ENCODE data around the gene KLHL6.

Gene KLHL6

DNA sequence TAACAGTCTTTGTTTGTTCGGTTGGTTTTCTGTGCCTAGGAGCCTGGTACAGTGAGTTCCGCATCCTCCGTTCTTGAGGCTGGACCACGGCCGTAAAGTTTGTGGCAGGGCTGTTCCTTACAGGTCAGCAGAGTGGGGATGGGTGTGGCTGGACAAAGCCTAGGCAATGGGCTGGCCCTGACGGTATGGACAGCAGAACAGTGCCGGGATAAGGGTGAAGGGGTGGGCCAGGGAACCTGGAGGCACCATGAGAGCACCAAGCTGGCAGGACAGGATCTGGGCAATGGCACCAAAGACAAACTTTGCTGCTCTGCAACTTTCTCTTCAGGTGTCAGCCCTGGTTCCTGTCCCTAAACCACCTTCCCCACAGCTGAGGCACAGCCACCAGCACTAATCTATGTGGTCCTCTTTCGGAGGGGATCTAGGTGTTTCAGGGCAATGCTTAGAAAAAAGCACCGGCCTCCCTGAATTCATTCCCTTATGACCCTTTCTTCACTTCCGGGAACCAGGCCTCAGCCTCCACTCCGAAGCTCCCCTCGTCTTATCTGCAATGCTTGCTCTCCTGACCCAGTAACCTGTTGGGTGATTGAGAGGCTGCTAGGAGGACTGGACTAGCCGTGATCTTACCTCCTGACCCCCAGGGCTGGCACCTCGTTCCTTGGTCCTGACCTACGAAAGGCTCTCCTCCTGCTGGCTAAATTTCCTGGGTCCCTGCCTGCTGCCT lies 54.4 kb downstream of the KLHL6 start:
- Histone ChIP-seq H3K4me3 (ENCODE audit: insufficient read depth, low read length, poor library complexity, severe bottlenecking) (no peak overlapping the region), H3K27me3 (ENCODE audit: low read length) (no peaks in the 10 kb centered on the region), H3K9me2 (replicated peaks; ENCODE audit: insufficient read depth, low read length) (no peaks in the 10 kb centered on the region), H3K4me2 (ENCODE audit: low read depth, low read length, poor library complexity, severe bottlenecking) (no peak overlapping the region), H4K20me1 (ENCODE audit: low read depth, low read length) (no peaks in the 10 kb centered on the region), H2AFZ (ENCODE audit: low read depth, low read length, severe bottlenecking) (no peak overlapping the region), H3F3A (ENCODE audit: insufficient read depth) (peaks cover 8% of the 10 kb centered on the region), H3K27ac (ENCODE audit: low read depth, low read length) (no peak overlapping the region), H3K36me3 (ENCODE audit: low read length) (peaks cover 58% of the 10 kb centered on the region), H3K9ac (ENCODE audit: low read length) (no peak overlapping the region), H3K79me2 (ENCODE audit: insufficient read depth, low read length) (peaks cover 48% of the 10 kb centered on the region), H3K9me3 (ENCODE audit: insufficient read depth, low read length) (no peaks in the 10 kb centered on the region)
- TF ChIP-seq, protein P1, sequence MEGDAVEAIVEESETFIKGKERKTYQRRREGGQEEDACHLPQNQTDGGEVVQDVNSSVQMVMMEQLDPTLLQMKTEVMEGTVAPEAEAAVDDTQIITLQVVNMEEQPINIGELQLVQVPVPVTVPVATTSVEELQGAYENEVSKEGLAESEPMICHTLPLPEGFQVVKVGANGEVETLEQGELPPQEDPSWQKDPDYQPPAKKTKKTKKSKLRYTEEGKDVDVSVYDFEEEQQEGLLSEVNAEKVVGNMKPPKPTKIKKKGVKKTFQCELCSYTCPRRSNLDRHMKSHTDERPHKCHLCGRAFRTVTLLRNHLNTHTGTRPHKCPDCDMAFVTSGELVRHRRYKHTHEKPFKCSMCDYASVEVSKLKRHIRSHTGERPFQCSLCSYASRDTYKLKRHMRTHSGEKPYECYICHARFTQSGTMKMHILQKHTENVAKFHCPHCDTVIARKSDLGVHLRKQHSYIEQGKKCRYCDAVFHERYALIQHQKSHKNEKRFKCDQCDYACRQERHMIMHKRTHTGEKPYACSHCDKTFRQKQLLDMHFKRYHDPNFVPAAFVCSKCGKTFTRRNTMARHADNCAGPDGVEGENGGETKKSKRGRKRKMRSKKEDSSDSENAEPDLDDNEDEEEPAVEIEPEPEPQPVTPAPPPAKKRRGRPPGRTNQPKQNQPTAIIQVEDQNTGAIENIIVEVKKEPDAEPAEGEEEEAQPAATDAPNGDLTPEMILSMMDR (IDR thresholded peaks at IDR 0.05; ENCODE audit: insufficient read depth, low read length, poor library complexity, severe bottlenecking), result no peak
- no peak for TF ChIP-seq EZH2phosphoT487 (conservative IDR thresholded peaks at IDR 0.05; ENCODE audit: low read length)

DNA sequence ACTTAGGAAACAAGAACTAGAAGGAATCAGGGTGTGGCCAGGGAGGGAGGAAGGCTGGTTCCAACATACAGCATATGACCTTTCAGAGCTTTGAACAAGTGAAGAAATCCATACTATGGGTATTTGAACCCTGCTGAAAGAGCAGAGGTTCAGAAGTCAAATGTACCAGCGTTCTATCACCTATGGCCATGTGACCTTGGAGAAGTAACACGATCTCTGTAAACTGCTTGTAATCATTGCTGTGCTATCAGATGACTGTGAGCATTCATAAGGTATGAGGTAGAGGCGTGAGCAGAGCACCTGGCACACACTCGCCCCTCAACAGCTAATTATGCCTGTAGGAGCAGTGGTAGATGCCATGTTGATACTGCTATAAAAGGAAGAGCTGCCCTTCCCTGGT lies 55.2 kb downstream of the KLHL6 start:
- Histone ChIP-seq H3F3A (ENCODE audit: insufficient read depth) (peaks cover 10% of the 10 kb centered on the region), H3K27me3 (ENCODE audit: low read length) (no peaks in the 10 kb centered on the region), H3K4me3 (ENCODE audit: insufficient read depth, low read length, poor library complexity, severe bottlenecking) (no peak overlapping the region), H3K9ac (ENCODE audit: low read length) (no peak overlapping the region), H3K9me3 (ENCODE audit: insufficient read depth, low read length) (no peaks in the 10 kb centered on the region), H3K36me3 (ENCODE audit: low read length) (peaks cover 57% of the 10 kb centered on the region), H2AFZ (ENCODE audit: low read depth, low read length, severe bottlenecking) (no peak overlapping the region), H3K79me2 (ENCODE audit: insufficient read depth, low read length) (peaks cover 40% of the 10 kb centered on the region), H3K27ac (ENCODE audit: low read depth, low read length) (no peak overlapping the region), H3K9me2 (replicated peaks; ENCODE audit: insufficient read depth, low read length) (no peaks in the 10 kb centered on the region), H3K4me2 (ENCODE audit: low read depth, low read length, poor library complexity, severe bottlenecking) (no peak overlapping the region), H4K20me1 (ENCODE audit: low read depth, low read length) (no peaks in the 10 kb centered on the region)
- TF ChIP-seq EZH2phosphoT487 (conservative IDR thresholded peaks at IDR 0.05; ENCODE audit: low read length), result no peak
- TF ChIP-seq, protein P1 (IDR thresholded peaks at IDR 0.05; ENCODE audit: insufficient read depth, low read length, poor library complexity, severe bottlenecking), result no peak

DNA sequence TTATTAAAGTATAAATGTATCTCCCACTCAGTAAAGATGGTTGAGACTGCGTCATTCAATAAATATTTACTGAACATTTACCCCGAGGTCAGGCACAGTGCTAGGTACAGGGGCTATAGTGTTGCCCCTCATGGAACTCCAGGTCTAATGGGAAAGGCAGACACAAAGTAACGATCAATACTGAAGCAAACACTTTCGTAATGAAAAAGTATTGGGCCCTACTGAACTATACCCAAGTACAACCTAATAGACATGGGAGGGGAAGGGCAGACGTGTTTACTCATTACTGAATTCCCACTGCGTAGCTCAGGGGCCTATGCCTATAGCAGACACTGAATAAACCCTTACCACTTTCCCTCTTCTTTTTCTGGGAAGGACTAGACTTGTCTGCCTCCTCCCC lies 56.9 kb downstream of the KLHL6 start:
- Histone ChIP-seq H3K9me2 (replicated peaks; ENCODE audit: insufficient read depth, low read length) (no peaks in the 10 kb centered on the region), H3K4me3 (ENCODE audit: insufficient read depth, low read length, poor library complexity, severe bottlenecking) (no peak overlapping the region), H3K79me2 (ENCODE audit: insufficient read depth, low read length) (peaks cover 24% of the 10 kb centered on the region; the same call in 1 of the 2 replicates), H2AFZ (ENCODE audit: low read depth, low read length, severe bottlenecking) (no peak overlapping the region), H3K36me3 (ENCODE audit: low read length) (peaks cover 46% of the 10 kb centered on the region), H3K27me3 (ENCODE audit: low read length) (no peaks in the 10 kb centered on the region), H3K9ac (ENCODE audit: low read length) (no peak overlapping the region), H4K20me1 (ENCODE audit: low read depth, low read length) (no peaks in the 10 kb centered on the region), H3K27ac (ENCODE audit: low read depth, low read length) (no peak overlapping the region), H3K4me2 (ENCODE audit: low read depth, low read length, poor library complexity, severe bottlenecking) (no peak overlapping the region), H3K9me3 (ENCODE audit: insufficient read depth, low read length) (no peaks in the 10 kb centered on the region), H3F3A (ENCODE audit: insufficient read depth) (peaks cover 14% of the 10 kb centered on the region)
- no peak for TF ChIP-seq EZH2phosphoT487 (conservative IDR thresholded peaks at IDR 0.05; ENCODE audit: low read length)
- TF ChIP-seq, protein P1 (IDR thresholded peaks at IDR 0.05; ENCODE audit: insufficient read depth, low read length, poor library complexity, severe bottlenecking), result no peak

Measured in SU-DHL-6 (cell line).